Subcutaneous preadipocyte (primary cell): ENCODE measurements around the gene TADA2A. TPM values are rescaled to one million over a fixed set of nuclear protein-coding genes. Genes with fewer than 3 reads are reported as not detected.

Experiments
- total RNA-seq: library from RNA; depleted of rRNA; stranded (reverse); fragments of >200 nt; gene quantifications from 2 replicates; pipeline ENCODE4 v1.2.3, GENCODE V29; 2012

TADA2A gene, protein sequence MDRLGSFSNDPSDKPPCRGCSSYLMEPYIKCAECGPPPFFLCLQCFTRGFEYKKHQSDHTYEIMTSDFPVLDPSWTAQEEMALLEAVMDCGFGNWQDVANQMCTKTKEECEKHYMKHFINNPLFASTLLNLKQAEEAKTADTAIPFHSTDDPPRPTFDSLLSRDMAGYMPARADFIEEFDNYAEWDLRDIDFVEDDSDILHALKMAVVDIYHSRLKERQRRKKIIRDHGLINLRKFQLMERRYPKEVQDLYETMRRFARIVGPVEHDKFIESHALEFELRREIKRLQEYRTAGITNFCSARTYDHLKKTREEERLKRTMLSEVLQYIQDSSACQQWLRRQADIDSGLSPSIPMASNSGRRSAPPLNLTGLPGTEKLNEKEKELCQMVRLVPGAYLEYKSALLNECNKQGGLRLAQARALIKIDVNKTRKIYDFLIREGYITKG
- 15.4 and 22.1 TPM in 2 replicates for total RNA-seq

DNA sequence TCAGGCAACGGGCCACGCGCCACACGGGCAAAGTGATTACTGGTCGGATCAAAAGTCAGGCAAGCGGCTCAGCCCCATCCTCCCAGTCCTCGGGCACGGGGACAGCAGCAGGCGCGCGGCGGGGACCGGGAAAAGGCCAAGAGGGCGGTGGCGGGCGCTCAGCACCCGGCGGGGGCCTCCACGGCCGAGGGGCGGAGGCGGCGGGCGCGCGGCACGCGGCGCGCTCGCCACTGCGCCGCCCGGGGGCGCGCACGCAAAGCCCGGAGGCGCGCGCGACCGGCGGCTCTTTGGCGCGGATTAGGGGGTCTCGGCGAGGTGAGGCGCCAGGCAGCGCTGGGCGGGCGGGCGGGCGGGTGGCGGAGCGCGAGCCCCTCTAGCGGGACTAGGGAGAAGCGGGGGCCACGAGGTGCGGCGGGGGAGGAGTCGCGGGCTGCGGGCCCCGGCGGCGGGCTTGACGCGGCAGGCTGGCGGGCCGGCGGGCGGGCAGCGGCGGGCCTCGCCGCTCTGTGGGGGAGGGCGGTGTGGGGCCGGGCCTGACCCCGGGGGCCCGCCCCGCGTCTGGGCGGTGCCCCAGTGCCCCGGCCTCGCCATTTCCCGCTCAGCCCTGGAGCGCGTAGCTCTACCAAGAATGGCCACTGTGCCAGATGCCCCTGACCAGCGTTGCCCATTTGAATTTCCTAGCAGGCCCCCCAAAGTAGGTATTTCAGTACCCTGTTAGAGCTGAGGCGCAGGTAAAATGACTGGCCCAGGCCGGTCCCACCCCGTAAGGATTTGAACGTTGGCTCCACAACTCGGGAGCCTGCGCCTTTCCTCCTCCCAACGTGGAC, at the start of gene TADA2A, which contains the start of gene ACACA:
Gene TADA2A (plus strand): TSS at position 252 of the 827 bp plus-strand sequence. CDS start 4,480 bp downstream, outside the sequence.
Gene ACACA (minus strand): TSS at position 202 of the 827 bp plus-strand sequence. CDS start 537 bp downstream, outside the sequence.

DNA sequence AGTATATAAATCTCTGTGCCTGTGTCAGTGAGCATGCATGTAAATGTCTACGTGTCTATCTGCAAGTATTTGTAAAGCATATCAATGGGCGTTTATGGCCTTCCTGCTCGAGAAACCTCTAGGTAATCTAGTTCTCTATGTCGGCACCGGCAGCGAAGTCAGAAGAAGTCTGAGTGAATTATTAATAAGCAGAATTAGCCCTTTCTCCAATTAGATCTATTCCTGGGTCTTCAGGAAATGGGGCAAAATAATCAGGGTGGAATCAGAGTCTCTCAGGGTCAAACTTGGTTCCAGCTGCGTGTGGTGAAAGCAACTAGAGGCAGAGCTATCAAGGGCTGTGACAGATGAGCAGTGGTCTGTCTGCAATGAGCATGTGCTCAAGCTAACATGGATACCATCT, 31.0 kb upstream of the TADA2A start, which contains the start of gene C17orf78:
Gene C17orf78 (plus strand): TSS at position 280 of the 400 bp plus-strand sequence. CDS start 108 bp downstream, at position 388.

DNA sequence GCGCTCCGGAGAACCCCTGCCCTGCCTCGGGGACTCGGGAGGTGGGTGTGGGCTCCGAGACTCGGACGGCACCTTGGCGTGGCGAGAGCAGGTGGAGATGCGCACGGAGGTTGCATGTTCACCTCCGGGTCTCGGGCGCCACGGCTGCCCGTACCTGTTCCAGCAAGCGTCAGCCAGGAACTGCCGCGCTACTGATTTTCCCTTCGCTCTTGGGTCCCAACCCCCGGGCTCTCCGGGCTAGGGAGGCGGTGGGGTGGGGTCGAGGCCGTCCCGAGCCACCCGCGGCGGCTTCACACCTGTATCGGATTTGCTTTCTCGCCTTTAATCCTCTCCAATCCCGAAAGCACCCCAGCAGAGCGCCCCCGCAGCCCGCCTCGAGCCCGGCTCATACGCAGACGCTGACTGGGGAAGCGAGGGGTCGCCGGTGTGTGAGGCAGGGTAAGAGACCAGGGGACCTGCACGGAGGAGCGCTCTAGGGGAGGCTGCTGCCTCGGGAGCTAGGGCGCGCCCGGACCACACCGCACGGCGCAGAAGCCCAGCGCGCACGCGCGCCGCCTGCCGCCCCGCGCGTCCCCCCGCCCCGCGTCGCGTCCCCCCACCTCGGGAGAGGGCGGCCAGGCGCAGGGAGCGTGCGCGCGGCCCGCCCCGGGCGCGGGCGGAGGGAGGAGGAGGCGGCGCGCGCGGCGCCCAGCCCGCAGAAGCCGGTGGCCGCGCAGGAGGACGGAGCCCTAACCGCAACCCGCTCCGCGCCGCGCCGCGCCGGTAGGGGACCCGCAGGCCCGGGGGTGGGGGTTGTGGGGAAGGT, 82.7 kb downstream of the TADA2A start, which contains the start of gene DUSP14:
Gene DUSP14 (plus strand): TSS at position 695 of the 805 bp plus-strand sequence. CDS start 22,382 bp downstream, outside the sequence.

Other genes with a start within 250 kb of the TADA2A start
- not detected in 2 replicates for gene C17orf78, start 30.9 kb upstream of the TADA2A start, total RNA-seq
- gene ACACA, start 50 bp upstream of the TADA2A start, total RNA-seq: 66.5 and 88.0 TPM in 2 replicates
- gene DUSP14, start 83.0 kb downstream of the TADA2A start, total RNA-seq: 28.9 and 33.1 TPM in 2 replicates
- gene SYNRG, start 202.5 kb downstream of the TADA2A start, total RNA-seq: 10.7 and 16.0 TPM in 2 replicates
- gene DDX52, start 236.6 kb downstream of the TADA2A start, total RNA-seq: 17.3 and 27.2 TPM in 2 replicates